RWPE1 (cell line): ENCODE results near the gene TRIM26.

Experiments
- CTCF ChIA-PET: fragments of 350-600 bp; sonication (Branson Sonifier 250); formaldehyde crosslinking; extraction: SDS; loops from one replicate; lab custom pipeline; 2021; lab: Yijun Ruan, JAX
- POLR2A ChIA-PET: fragments of 400-600 bp; formaldehyde crosslinking; extraction: SDS; loops from one replicate; lab custom pipeline; 2020; ENCODE audit warnings: antibody characterized with exemption; ENCODE audit not compliant: low non-redundant PET; lab: Yijun Ruan, JAX
- DNase-seq: peaks from one replicate; pipeline ENCODE4 v3.0.0; 2012; ENCODE audit warnings: low spot score
- H3K27ac ChIP-seq: fragments of 450-650 bp; 2 replicates; pipeline ENCODE4 v1.5.1; 2017
- CTCF ChIP-seq: fragments of 450-650 bp; conservative IDR thresholded peaks from 2 replicates; pipeline ENCODE4 v1.5.1; 2017; ENCODE audit warnings: low read depth, mild to moderate bottlenecking

Gene TRIM26

GRCh38 chr6:30160008-30160784 lies 53.0 kb downstream of the TRIM26 start:
- POLR2A ChIA-PET = no interaction called here
- CTCF ChIA-PET = no interaction called here
- no peak for TF ChIP-seq CTCF

GRCh38 chr6:30158475-30159040 lies 54.6 kb downstream of the TRIM26 start:
- CTCF ChIA-PET = no interaction called here
- H3K27ac ChIP-seq = no peak overlapping the region
- DNase-seq = no peak
- no peak for TF ChIP-seq CTCF
- POLR2A ChIA-PET = no interaction called here

More at GRCh38 chr6:30160008-30160784, 53.0 kb downstream of the TRIM26 start:
- DNase-seq = no peak
- no peak overlapping the region for H3K27ac ChIP-seq

- ChIA-PET CTCF (no interaction called here), POLR2A (no interaction called here)
- H3K27ac ChIP-seq = no peak overlapping the region
- no peak for DNase-seq
- no peak for TF ChIP-seq CTCF
Observed at GRCh38 chr6:30157999-30158398, 55.2 kb downstream of the TRIM26 start.

- TF ChIP-seq CTCF = no peak
- POLR2A ChIA-PET = no interaction called here
- no peak overlapping the region for H3K27ac ChIP-seq
- DNase-seq = no peak
- CTCF ChIA-PET = no interaction called here
Observed at GRCh38 chr6:30157581-30157980, 55.6 kb downstream of the TRIM26 start.

- no peak for DNase-seq
- ChIA-PET CTCF (interaction anchor here (0.7 kb wide), 1 partner anchor 117 kb away, joined by 3 read pairs; no protein-coding TSS in a partner anchor), POLR2A (no interaction called here)
- peak overlapping the region; percentile 54 for H3K27ac ChIP-seq
- no peak for TF ChIP-seq CTCF
Observed at GRCh38 chr6:30156774-30157173, 56.4 kb downstream of the TRIM26 start.

- ChIA-PET POLR2A (no interaction called here), CTCF (no interaction called here)
- no peak for TF ChIP-seq CTCF
- peak; percentile 85 for DNase-seq
- peak overlapping the region; percentile 59; the same call in 1 of the 2 replicates for H3K27ac ChIP-seq
Observed at GRCh38 chr6:30156262-30156599, 57.0 kb downstream of the TRIM26 start.
